HG03060 (cell line): Measurements from ENCODE around the gene SPRYD3.
"Not testable (repeated sequence)": the region's sequence is repeated elsewhere in the genome, so short reads cannot be mapped to it uniquely, and the experiment has no call there.

Source experiments
- ATAC-seq: cut with Tn5 transposase; IDR thresholded peaks from one replicate; pipeline ENCODE4 v1.9.1; 2021; ENCODE audit warnings: low read depth, moderate number of reproducible peaks; ENCODE audit not compliant: unreplicated experiment

SPRYD3 gene

GRCh38 chr12:53102883-53103807, 24.0 kb upstream of the SPRYD3 start, which contains the start of gene SOAT2:
Gene SOAT2 (plus strand): TSS chr12:53103486. CDS start chr12:53103578, 92 bp downstream.
- ATAC-seq = no peak

- ATAC-seq = no peak
Observed at GRCh38 chr12:53101931-53102781, 23.0 kb upstream of the SPRYD3 start.

GRCh38 chr12:53101266-53101665, 22.1 kb upstream of the SPRYD3 start:
- no peak for ATAC-seq

GRCh38 chr12:53100466-53101151, 21.4 kb upstream of the SPRYD3 start:
- no peak for ATAC-seq

GRCh38 chr12:53099071-53099882, 20.1 kb upstream of the SPRYD3 start:
- no peak for ATAC-seq

- no peak for ATAC-seq
Observed at GRCh38 chr12:53098354-53098981, 19.3 kb upstream of the SPRYD3 start.

- no peak for ATAC-seq
Observed at GRCh38 chr12:53097564-53098353, 18.6 kb upstream of the SPRYD3 start, which contains the start of gene IGFBP6. Gene IGFBP6 (plus strand): TSS chr12:53097667. CDS start chr12:53097718, 51 bp downstream.

- no peak for ATAC-seq
Observed at GRCh38 chr12:53097207-53097563, 18.0 kb upstream of the SPRYD3 start.

- ATAC-seq = no peak
Observed at GRCh38 chr12:53096759-53097158, 17.6 kb upstream of the SPRYD3 start.

GRCh38 chr12:53096089-53096741, 17.0 kb upstream of the SPRYD3 start:
- ATAC-seq = no peak

GRCh38 chr12:53095596-53095895, 16.4 kb upstream of the SPRYD3 start:
- ATAC-seq = not testable (repeated sequence)

- ATAC-seq = not testable (repeated sequence)
Observed at GRCh38 chr12:53094796-53095595, 15.8 kb upstream of the SPRYD3 start.

- ATAC-seq = no peak
Observed at GRCh38 chr12:53094394-53094787, 15.2 kb upstream of the SPRYD3 start.

GRCh38 chr12:53093777-53094393, 14.7 kb upstream of the SPRYD3 start:
- ATAC-seq = no peak

GRCh38 chr12:53091756-53092155, 12.6 kb upstream of the SPRYD3 start:
- ATAC-seq = no peak

- no peak for ATAC-seq
Observed at GRCh38 chr12:53090554-53090953, 11.4 kb upstream of the SPRYD3 start.

GRCh38 chr12:53090105-53090504, 10.9 kb upstream of the SPRYD3 start:
- ATAC-seq = no peak
